ENCODE measurements around the gene PLVAP.

- TF ChIP-seq POLR2A (IDR thresholded peaks at IDR 0.05) (peak; percentile 11 to 60), CTCF (IDR thresholded peaks at IDR 0.05) (peak in 2 of 4 experiments; percentile 12 to 23)
Measured at GRCh38 chr19:17309198-17309964, 67.8 kb downstream of the PLVAP start, which contains the start of gene DDA1.
